Neural cell (in vitro differentiated cells): Measurements from ENCODE around the gene FGFR1OP2. TPM values are rescaled to one million over a fixed set of nuclear protein-coding genes. Genes with fewer than 3 reads are reported as not detected.
"Not testable (repeated sequence)": the region's sequence is repeated elsewhere in the genome, so short reads cannot be mapped to it uniquely, and the experiment has no call there.

Experiments
- H2AFZ ChIP-seq: fragments of 200-600, 300-800 bp; sonication (generic), shearing (Covaris generic); 2 replicates; pipeline ENCODE4 v1.6.0; 2014; ENCODE audit warnings: low read depth, mild to moderate bottlenecking, antibody characterized with exemption, low read length, moderate library complexity
- H3F3A ChIP-seq: fragments of 200-600 bp; shearing (Covaris generic); 2 replicates; pipeline ENCODE4 v1.6.1; 2016; ENCODE audit warnings: mild to moderate bottlenecking, moderate library complexity, mixed read lengths, antibody characterized with exemption, low read length; ENCODE audit not compliant: insufficient read depth, poor library complexity, severe bottlenecking
- H3K27ac ChIP-seq: fragments of 200-600, 300-800 bp; sonication (generic), shearing (Covaris generic); 2 replicates; pipeline ENCODE4 v1.5.1; 2014; ENCODE audit warnings: mild to moderate bottlenecking, low read length, moderate library complexity
- H3K27me3 ChIP-seq: fragments of 300-800, 200-600 bp; sonication (generic), shearing (Covaris generic); 2 replicates; pipeline ENCODE4 v1.6.0; 2014; ENCODE audit warnings: mild to moderate bottlenecking, low read depth, low read length, moderate library complexity; ENCODE audit not compliant: insufficient read depth
- H3K36me3 ChIP-seq: fragments of 300-800, 200-600 bp; sonication (generic), shearing (Covaris generic); 2 replicates; pipeline ENCODE4 v1.5.1; 2014; ENCODE audit warnings: mild to moderate bottlenecking, antibody characterized with exemption, low read length, moderate library complexity; ENCODE audit not compliant: insufficient read depth
- H3K4me2 ChIP-seq: fragments of 300-800, 200-600 bp; sonication (generic), shearing (Covaris generic); 2 replicates; pipeline ENCODE4 v1.6.0; 2014; ENCODE audit warnings: mild to moderate bottlenecking, low read length
- H3K4me3 ChIP-seq: fragments of 300-800, 200-600 bp; sonication (generic), shearing (Covaris generic); 2 replicates; pipeline ENCODE4 v1.5.1; 2014; ENCODE audit warnings: mild to moderate bottlenecking, low read length, moderate library complexity
- H3K79me2 ChIP-seq: fragments of 200-600 bp; shearing (Covaris generic); replicated peaks from 2 replicates; pipeline ENCODE4 v1.6.0; 2014; ENCODE audit warnings: mild to moderate bottlenecking, low read length, moderate library complexity; ENCODE audit not compliant: insufficient read depth
- H3K9ac ChIP-seq: fragments of 300-800, 200-600 bp; sonication (generic), shearing (Covaris generic); 2 replicates; pipeline ENCODE4 v1.6.1; 2016; ENCODE audit warnings: mild to moderate bottlenecking, low read length, mixed read lengths
- H3K9me2 ChIP-seq: fragments of 200-600 bp; shearing (Covaris generic); 2 replicates; pipeline ENCODE4 v1.6.1; 2016; ENCODE audit warnings: mild to moderate bottlenecking, low read length, mixed read lengths; ENCODE audit not compliant: insufficient read depth
- H3K9me3 ChIP-seq: fragments of 200-600, 300-800 bp; sonication (generic), shearing (Covaris generic); 2 replicates; pipeline ENCODE4 v1.6.1; 2016; ENCODE audit warnings: mild to moderate bottlenecking, mixed run types, low read length, moderate library complexity, mixed read lengths
- H4K20me1 ChIP-seq: fragments of 200-600 bp; shearing (Covaris generic); 2 replicates; pipeline ENCODE4 v1.6.1; 2016; ENCODE audit warnings: mild to moderate bottlenecking, mixed run types; ENCODE audit not compliant: insufficient read depth
- CTCF ChIP-seq: fragments of 450-650 bp; IDR thresholded peaks from 2 replicates; pipeline ENCODE4 v1.5.1; 2014; ENCODE audit warnings: antibody characterized with exemption, mild to moderate bottlenecking, moderate library complexity; ENCODE audit not compliant: poor library complexity, severe bottlenecking
- EP300 ChIP-seq: fragments of 450-650 bp; conservative IDR thresholded peaks from 2 replicates; pipeline ENCODE4 v1.6.1; 2014; ENCODE audit warnings: antibody characterized with exemption, mild to moderate bottlenecking, moderate library complexity; ENCODE audit not compliant: poor library complexity, severe bottlenecking
- EZH2 ChIP-seq: fragments of 200-600, 300-800 bp; shearing (Covaris generic), sonication (generic); IDR thresholded peaks from 2 replicates; pipeline ENCODE4 v1.6.1; 2014; ENCODE audit warnings: antibody characterized with exemption, low read length, borderline replicate concordance, mild to moderate bottlenecking; ENCODE audit not compliant: insufficient read depth, poor library complexity, severe bottlenecking
- MXI1 ChIP-seq: fragments of 450-650 bp; conservative IDR thresholded peaks from 2 replicates; pipeline ENCODE4 v1.6.1; 2014; ENCODE audit warnings: antibody characterized with exemption, mild to moderate bottlenecking; ENCODE audit not compliant: poor library complexity, severe bottlenecking
- POLR2AphosphoS5 ChIP-seq: IDR thresholded peaks from 2 replicates; pipeline ENCODE4 v1.6.1; 2012
- RAD21 ChIP-seq: fragments of 450-650 bp; conservative IDR thresholded peaks from 2 replicates; pipeline ENCODE4 v1.6.1; 2014; ENCODE audit warnings: antibody characterized with exemption, mild to moderate bottlenecking, moderate library complexity
- REST ChIP-seq: IDR thresholded peaks from 2 replicates; pipeline ENCODE4 v1.6.1; 2012; ENCODE audit warnings: borderline replicate concordance
- SMC3 ChIP-seq: fragments of 450-650 bp; conservative IDR thresholded peaks from 2 replicates; pipeline ENCODE4 v1.6.1; 2014; ENCODE audit warnings: antibody characterized with exemption, mild to moderate bottlenecking, moderate library complexity; ENCODE audit not compliant: poor library complexity
- TAF1 ChIP-seq: IDR thresholded peaks from 2 replicates; pipeline ENCODE4 v1.6.1; 2012; ENCODE audit warnings: low read depth
- polyA plus RNA-seq: library from polyadenylated mRNA; depleted of rRNA; stranded (reverse); fragments of >200 nt; gene quantifications from 2 replicates; pipeline ENCODE4 v1.2.3, GENCODE V29; 2014

Gene FGFR1OP2
- polyA plus RNA-seq, 1 donor from 2014 or later: 79.4 TPM

- Histone ChIP-seq H3K9ac (no peak overlapping the region), H3K27me3 (no peaks in the 10 kb centered on the region), H3K9me2 (no peaks in the 10 kb centered on the region), H3K9me3 (no peaks in the 10 kb centered on the region), H3K27ac (no peak overlapping the region), H3F3A (no peaks in the 10 kb centered on the region), H4K20me1 (no peaks in the 10 kb centered on the region), H3K4me2 (no peak overlapping the region), H2AFZ (no peak overlapping the region), H3K4me3 (no peak overlapping the region), H3K79me2 (no peaks in the 10 kb centered on the region), H3K36me3 (peaks cover 4% of the 10 kb centered on the region)
- TF ChIP-seq REST: no peak
- no peak for TF ChIP-seq EP300
Observed at GRCh38 chr12:26896913-26897312, 41.4 kb upstream of the FGFR1OP2 start.

GRCh38 chr12:26903396-26903795 lies 34.9 kb upstream of the FGFR1OP2 start:
- not testable (repeated sequence) for H3K36me3 ChIP-seq, H3K27me3 ChIP-seq, H3K9ac ChIP-seq, H3K9me2 ChIP-seq, H4K20me1 ChIP-seq, H3K4me2 ChIP-seq, H3K79me2 ChIP-seq, H2AFZ ChIP-seq, H3K9me3 ChIP-seq, H3K4me3 ChIP-seq, H3K27ac ChIP-seq, H3F3A ChIP-seq

GRCh38 chr12:26906024-26906423 lies 32.2 kb upstream of the FGFR1OP2 start:
- Histone ChIP-seq H3K27ac (no peak overlapping the region), H3K4me2 (no peak overlapping the region), H3K27me3 (no peaks in the 10 kb centered on the region), H4K20me1 (no peaks in the 10 kb centered on the region), H2AFZ (no peak overlapping the region), H3K9ac (no peak overlapping the region), H3K79me2 (no peaks in the 10 kb centered on the region), H3K9me3 (no peaks in the 10 kb centered on the region), H3K4me3 (no peak overlapping the region), H3F3A (no peaks in the 10 kb centered on the region), H3K9me2 (no peaks in the 10 kb centered on the region), H3K36me3 (no peaks in the 10 kb centered on the region)
- TF ChIP-seq POLR2AphosphoS5 (no peak), REST (no peak), RAD21 (no peak), EZH2 (no peak), SMC3 (no peak), EP300 (no peak), TAF1 (no peak), MXI1 (no peak), CTCF (no peak)
